Mesendoderm (in vitro differentiated cells): Measurements from ENCODE around the gene IER5L.
A peak's percentile ranks its signal among the peaks of the same experiment; 100 is the strongest.

ENCODE experiments used
- DNase-seq: peaks from one replicate; pipeline ENCODE4 v3.0.0; 2013
- H2AK5ac ChIP-seq: 2 replicates; pipeline ENCODE4 v1.6.1; 2013; ENCODE audit warnings: low read length, inconsistent platforms
- H2BK120ac ChIP-seq: 2 replicates; pipeline ENCODE4 v1.6.1; 2013; ENCODE audit warnings: low read depth, mild to moderate bottlenecking, low read length, moderate library complexity, mixed read lengths
- H2BK15ac ChIP-seq: replicated peaks from 2 replicates; pipeline ENCODE4 v1.6.1; 2013; ENCODE audit warnings: low read depth, mild to moderate bottlenecking, moderate library complexity
- H2BK5ac ChIP-seq: 2 replicates; pipeline ENCODE4 v1.6.1; 2013; ENCODE audit warnings: low read length, inconsistent platforms
- H3K18ac ChIP-seq: 2 replicates; pipeline ENCODE4 v1.6.1; 2013; ENCODE audit warnings: mild to moderate bottlenecking, low read length, mixed read lengths
- H3K23ac ChIP-seq: one replicate; pipeline ENCODE4 v1.6.1; 2013; ENCODE audit warnings: low read length
- H3K27ac ChIP-seq: 2 replicates; pipeline ENCODE4 v1.5.1; 2013; ENCODE audit warnings: low read depth, mild to moderate bottlenecking, inconsistent platforms, low read length, moderate library complexity
- H3K27me3 ChIP-seq: 2 replicates; pipeline ENCODE4 v1.6.1; 2013; ENCODE audit warnings: low read length, control low read depth, mild to moderate bottlenecking, inconsistent platforms; ENCODE audit not compliant: insufficient read depth, poor library complexity
- H3K36me3 ChIP-seq: 2 replicates; pipeline ENCODE4 v1.6.1; 2013; ENCODE audit warnings: low read length, inconsistent platforms; ENCODE audit not compliant: control insufficient read depth, insufficient read depth
- H3K4ac ChIP-seq: one replicate; pipeline ENCODE4 v1.6.1; 2013; ENCODE audit warnings: low read depth, mild to moderate bottlenecking, low read length, moderate library complexity
- H3K4me1 ChIP-seq: 2 replicates; pipeline ENCODE4 v1.6.1; 2013; ENCODE audit warnings: low read depth, low read length, inconsistent platforms; ENCODE audit not compliant: control insufficient read depth
- H3K4me2 ChIP-seq: 2 replicates; pipeline ENCODE4 v1.6.1; 2013; ENCODE audit warnings: low read length
- H3K4me3 ChIP-seq: 2 replicates; pipeline ENCODE4 v1.5.1; 2013; ENCODE audit warnings: mild to moderate bottlenecking, low read length
- H3K56ac ChIP-seq: one replicate; pipeline ENCODE4 v1.6.1; 2013; ENCODE audit warnings: low read length
- H3K79me1 ChIP-seq: 2 replicates; pipeline ENCODE4 v1.6.1; 2013; ENCODE audit warnings: low read length, inconsistent platforms
- H3K79me2 ChIP-seq: 2 replicates; pipeline ENCODE4 v1.6.1; 2013; ENCODE audit warnings: mild to moderate bottlenecking, low read length; ENCODE audit not compliant: control insufficient read depth, insufficient read depth
- H3K9ac ChIP-seq: 2 replicates; pipeline ENCODE4 v1.6.1; 2013; ENCODE audit warnings: low read length, inconsistent platforms
- H4K5ac ChIP-seq: one replicate; pipeline ENCODE4 v1.6.1; 2013; ENCODE audit warnings: low read length
- H4K8ac ChIP-seq: one replicate; pipeline ENCODE4 v1.6.1; 2013; ENCODE audit warnings: low read depth, mild to moderate bottlenecking, control low read depth, low read length, moderate library complexity
- WGBS: extraction: QIAGEN DNeasy Blood & Tissue Kit; methylation state at CpG from one replicate; pipeline ENCODE4 v1.1.7; 2013; ENCODE audit warnings: low lambda C conversion rate, missing lambda C conversion rate; ENCODE audit not compliant: insufficient coverage; ENCODE audit errors: extremely low coverage; 5-methylcytosine and 5-hydroxymethylcytosine counted together

IER5L gene

GRCh38 chr9:129148463-129149204, 29.4 kb downstream of the IER5L start:
- no peak overlapping the region for H2BK5ac ChIP-seq
- H3K27ac ChIP-seq: no peak overlapping the region
- no peak overlapping the region for H4K5ac ChIP-seq
- H3K4me1 ChIP-seq: peaks cover 3% of the 10 kb centered on the region
- H4K8ac ChIP-seq: no peak overlapping the region
- H3K56ac ChIP-seq: no peak overlapping the region
- H2BK120ac ChIP-seq: no peak overlapping the region
- H3K23ac ChIP-seq: no peak overlapping the region
- no peaks in the 10 kb centered on the region for H3K27me3 ChIP-seq
- H2AK5ac ChIP-seq: no peak overlapping the region
- no peak overlapping the region for H3K18ac ChIP-seq
- H3K4me2 ChIP-seq: no peak overlapping the region
- no peak overlapping the region for H3K4me3 ChIP-seq
- no peak for DNase-seq
- WGBS: no CpG with 5 or more reads among the region's 6 CpGs
- H3K79me2 ChIP-seq: no peaks in the 10 kb centered on the region
- no peak overlapping the region for H3K9ac ChIP-seq
- H2BK15ac ChIP-seq: no peak overlapping the region
- peaks cover 5% of the 10 kb centered on the region for H3K36me3 ChIP-seq
- H3K4ac ChIP-seq: no peak overlapping the region
- peaks cover 4% of the 10 kb centered on the region for H3K79me1 ChIP-seq

- Histone ChIP-seq H3K4ac (peak overlapping the region; percentile 56), H3K4me2 (no peak overlapping the region), H3K18ac (peak overlapping the region; percentile 15), H3K27ac (peak overlapping the region; percentile 61), H2AK5ac (no peak overlapping the region), H3K4me3 (no peak overlapping the region), H2BK120ac (no peak overlapping the region), H3K4me1 (peaks cover 9% of the 10 kb centered on the region), H3K36me3 (peaks cover 8% of the 10 kb centered on the region), H3K27me3 (no peaks in the 10 kb centered on the region), H4K5ac (no peak overlapping the region), H3K79me2 (peaks cover 4% of the 10 kb centered on the region), H2BK15ac (no peak overlapping the region), H3K23ac (no peak overlapping the region), H2BK5ac (no peak overlapping the region), H3K79me1 (peaks cover 11% of the 10 kb centered on the region), H3K9ac (peak overlapping the region; percentile 17), H4K8ac (no peak overlapping the region), H3K56ac (peak overlapping the region; percentile 83)
- DNase-seq: peak; percentile 44
- WGBS: no CpG with 5 or more reads among the region's 8 CpGs
Observed at GRCh38 chr9:129146441-129146941, 31.6 kb downstream of the IER5L start.

GRCh38 chr9:129145841-129146292, 32.2 kb downstream of the IER5L start:
- H2BK5ac ChIP-seq: no peak overlapping the region
- peaks cover 13% of the 10 kb centered on the region for H3K79me1 ChIP-seq
- H3K4me2 ChIP-seq: no peak overlapping the region
- H3K4me1 ChIP-seq: peaks cover 12% of the 10 kb centered on the region
- H3K79me2 ChIP-seq: peaks cover 10% of the 10 kb centered on the region
- H4K8ac ChIP-seq: no peak overlapping the region
- no CpG with 5 or more reads among the region's 7 CpGs for WGBS
- H3K9ac ChIP-seq: peak overlapping the region; percentile 17
- H3K36me3 ChIP-seq: peaks cover 8% of the 10 kb centered on the region
- H3K56ac ChIP-seq: peak overlapping the region; percentile 83
- no peak overlapping the region for H2AK5ac ChIP-seq
- H2BK15ac ChIP-seq: no peak overlapping the region
- H3K4me3 ChIP-seq: no peak overlapping the region
- H4K5ac ChIP-seq: no peak overlapping the region
- H2BK120ac ChIP-seq: no peak overlapping the region
- H3K27me3 ChIP-seq: no peaks in the 10 kb centered on the region
- H3K27ac ChIP-seq: peak overlapping the region; percentile 61
- no peak overlapping the region for H3K4ac ChIP-seq
- no peak overlapping the region for H3K23ac ChIP-seq
- peak; percentile 98 for DNase-seq
- H3K18ac ChIP-seq: peak overlapping the region; percentile 15

GRCh38 chr9:129145316-129145715, 32.7 kb downstream of the IER5L start:
- no CpG with 5 or more reads among the region's 2 CpGs for WGBS
- Histone ChIP-seq H3K56ac (peak overlapping the region; percentile 74), H3K4me2 (no peak overlapping the region), H4K8ac (no peak overlapping the region), H3K27ac (peak overlapping the region; percentile 42), H3K18ac (peak overlapping the region; percentile 12), H3K79me1 (peaks cover 13% of the 10 kb centered on the region), H3K9ac (peak overlapping the region; percentile 39), H3K23ac (no peak overlapping the region), H3K4me3 (no peak overlapping the region), H2AK5ac (no peak overlapping the region), H2BK5ac (no peak overlapping the region), H3K79me2 (peaks cover 11% of the 10 kb centered on the region), H2BK15ac (no peak overlapping the region), H3K4me1 (peaks cover 12% of the 10 kb centered on the region), H3K27me3 (no peaks in the 10 kb centered on the region), H3K4ac (no peak overlapping the region), H3K36me3 (peaks cover 8% of the 10 kb centered on the region), H2BK120ac (no peak overlapping the region), H4K5ac (no peak overlapping the region)
- no peak for DNase-seq

- H2AK5ac ChIP-seq: peak overlapping the region; percentile 53
- H3K4me2 ChIP-seq: peak overlapping the region; percentile 7
- H3K27ac ChIP-seq: peak overlapping the region; percentile 86
- no peak overlapping the region for H4K8ac ChIP-seq
- H3K18ac ChIP-seq: peak overlapping the region; percentile 92
- peak overlapping the region; percentile 58 for H3K9ac ChIP-seq
- H3K4ac ChIP-seq: peak overlapping the region; percentile 67
- no CpG with 5 or more reads among the region's 14 CpGs for WGBS
- H3K4me3 ChIP-seq: no peak overlapping the region
- peaks cover 17% of the 10 kb centered on the region for H3K4me1 ChIP-seq
- no peak overlapping the region for H4K5ac ChIP-seq
- no peaks in the 10 kb centered on the region for H3K27me3 ChIP-seq
- peaks cover 7% of the 10 kb centered on the region for H3K36me3 ChIP-seq
- H3K23ac ChIP-seq: no peak overlapping the region
- peak overlapping the region; percentile 68 for H2BK5ac ChIP-seq
- peaks cover 11% of the 10 kb centered on the region for H3K79me2 ChIP-seq
- H3K56ac ChIP-seq: peak overlapping the region; percentile 81
- peak overlapping the region; percentile 19 for H2BK120ac ChIP-seq
- no peak overlapping the region for H2BK15ac ChIP-seq
- peak; percentile 98 for DNase-seq
- peaks cover 12% of the 10 kb centered on the region for H3K79me1 ChIP-seq
Observed at GRCh38 chr9:129143031-129143927, 34.8 kb downstream of the IER5L start.
